GM18951 (cell line): ENCODE results near the gene TBC1D16.

Source experiments
- POLR2A ChIP-seq: IDR thresholded peaks from 4 replicates; pipeline ENCODE4 v1.6.1; 2011; ENCODE audit warnings: mild to moderate bottlenecking; ENCODE audit not compliant: insufficient read length, insufficient read depth; ENCODE audit errors: extremely low read depth
- in situ Hi-C: fragments of 300-500 bp; cut with MboI; formaldehyde crosslinking; loops from one replicate; pipeline ENCODE4 v1.12.0; 2022; ENCODE audit warnings: low sequenced_read_pairs, mixed read lengths, inconsistent platforms; ENCODE audit not compliant: unreplicated experiment

TBC1D16 gene

GRCh38 chr17:79937391-79938335 lies 98.0 kb downstream of the TBC1D16 start:
- TF ChIP-seq POLR2A, result no peak
- in situ Hi-C loops, result no loop called here

- TF ChIP-seq POLR2A, result no peak
- in situ Hi-C loops, result no loop called here
These were observed 98.9 kb downstream of the TBC1D16 start for GRCh38 chr17:79936641-79937381.

DNA sequence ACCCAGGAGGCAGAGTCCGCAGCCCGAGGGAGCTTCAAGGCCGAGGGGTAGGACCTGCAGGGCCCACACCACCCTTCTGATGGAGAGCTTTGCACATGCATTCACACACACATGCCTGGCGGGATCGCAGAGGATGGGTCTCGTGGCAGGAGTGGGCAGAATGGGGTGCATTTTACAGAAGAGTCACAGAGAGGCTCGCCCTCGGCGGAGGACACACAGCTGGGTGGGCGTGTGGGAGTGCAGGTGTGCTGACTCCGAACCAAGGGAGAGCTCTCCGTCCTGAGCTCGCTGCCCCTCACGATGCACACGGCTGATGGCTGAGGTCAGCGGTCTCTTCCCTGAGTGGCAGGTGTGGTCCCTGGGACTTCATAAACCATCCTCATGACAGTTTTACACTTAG lies 99.6 kb downstream of the TBC1D16 start:
- no peak for TF ChIP-seq POLR2A
- in situ Hi-C loops, result no loop called here

GRCh38 chr17:79935197-79935885 lies 100.3 kb downstream of the TBC1D16 start:
- no peak for TF ChIP-seq POLR2A
- in situ Hi-C loops, result no loop called here

GRCh38 chr17:79934653-79934970 lies 101.1 kb downstream of the TBC1D16 start:
- in situ Hi-C loops, result no loop called here
- no peak for TF ChIP-seq POLR2A

- in situ Hi-C loops, result no loop called here
- no peak for TF ChIP-seq POLR2A
These were observed 101.6 kb downstream of the TBC1D16 start for GRCh38 chr17:79933863-79934652.

DNA sequence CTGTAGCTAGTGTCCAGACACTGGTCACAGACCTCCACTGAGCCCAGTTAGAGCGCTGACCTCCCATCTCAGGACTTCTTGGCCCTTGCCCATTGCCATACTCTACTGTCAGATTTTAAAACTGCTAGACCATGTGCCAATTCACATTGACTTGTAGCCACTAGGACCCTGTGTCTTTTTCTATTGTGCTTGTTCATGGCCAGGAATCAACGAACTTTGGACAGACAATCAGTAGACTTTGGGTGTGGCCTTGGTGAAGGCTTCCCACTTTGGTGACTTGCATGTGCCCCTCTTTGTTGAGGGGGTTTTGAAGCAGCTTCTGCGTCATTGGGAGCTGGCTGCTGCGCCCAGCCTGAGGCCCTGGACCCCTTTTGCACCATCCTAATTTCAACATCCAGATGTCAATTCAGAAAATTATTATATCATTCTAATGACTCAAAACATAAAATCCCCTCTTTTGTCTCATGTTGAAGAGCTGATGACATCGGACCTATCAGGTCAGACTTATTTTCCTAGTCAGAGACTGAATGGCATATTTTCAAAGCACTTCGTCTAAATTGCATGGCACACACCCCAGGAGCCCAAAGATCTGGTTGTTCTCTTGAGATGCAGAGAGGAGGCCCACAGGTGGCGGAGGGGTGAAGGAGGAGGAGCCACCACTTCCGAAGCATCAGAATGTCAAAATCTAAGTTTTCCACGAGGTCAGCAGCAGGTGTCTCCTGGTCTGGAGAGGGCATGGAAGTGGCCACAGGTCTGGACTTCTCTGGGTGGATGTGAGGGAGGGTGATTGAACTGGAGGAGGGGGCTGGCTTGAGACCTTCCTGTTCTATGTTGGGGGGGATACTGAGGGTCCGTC lies 103.0 kb downstream of the TBC1D16 start:
- in situ Hi-C loops, result no loop called here
- no peak for TF ChIP-seq POLR2A

GRCh38 chr17:79931817-79932309 lies 103.8 kb downstream of the TBC1D16 start:
- in situ Hi-C loops, result no loop called here
- no peak for TF ChIP-seq POLR2A

- in situ Hi-C loops, result no loop called here
- TF ChIP-seq POLR2A, result no peak
These were observed 104.5 kb downstream of the TBC1D16 start for GRCh38 chr17:79930877-79931816.

- no peak for TF ChIP-seq POLR2A
- in situ Hi-C loops, result no loop called here
These were observed 105.4 kb downstream of the TBC1D16 start for GRCh38 chr17:79930062-79930876.
